OCI-LY7 (cell line): ENCODE data around the gene GFY. TPM values are rescaled to one million over a fixed set of nuclear protein-coding genes. Genes with fewer than 3 reads are reported as not detected.

ENCODE experiments used
- BruUV-seq: library from RNA; stranded (reverse); fragments of 400-500 nt; replicated peaks from 2 replicates; lab custom pipeline; 2021; lab: Mats Ljungman, UMichigan
- CTCF ChIA-PET: fragments of 300-600 bp; sonication (Branson Sonifier 250); formaldehyde crosslinking; loops from one replicate; lab custom pipeline; 2022; ENCODE audit warnings: antibody characterized with exemption; ENCODE audit not compliant: unreplicated experiment; lab: Charles Lee
- POLR2A ChIA-PET: fragments of 300-600 bp; sonication (Branson Sonifier 250); formaldehyde crosslinking; loops from one replicate; lab custom pipeline; 2022; ENCODE audit warnings: antibody characterized with exemption; lab: Charles Lee
- DNase-seq: peaks from one replicate; pipeline ENCODE4 v3.0.0-alpha.2; 2015; ENCODE audit warnings: low spot score
- H2AFZ ChIP-seq: fragments of 200-600 bp; sonication (generic), shearing (Covaris generic); 2 replicates; pipeline ENCODE4 v1.6.1; 2014; ENCODE audit warnings: mild to moderate bottlenecking, antibody characterized with exemption, low read length, moderate library complexity
- H3K27ac ChIP-seq: fragments of 200-600 bp; sonication (generic); 2 replicates; pipeline ENCODE4 v1.5.1; 2014; ENCODE audit warnings: mixed run types, low read depth, mild to moderate bottlenecking, moderate library complexity, low read length, inconsistent platforms; ENCODE audit not compliant: poor library complexity, severe bottlenecking
- H3K36me3 ChIP-seq: fragments of 200-600 bp; sonication (generic); 2 replicates; pipeline ENCODE4 v1.6.1; 2014; ENCODE audit warnings: mild to moderate bottlenecking, antibody characterized with exemption, low read length, moderate library complexity, mixed read lengths; ENCODE audit not compliant: insufficient read depth
- H3K4me1 ChIP-seq: fragments of 200-600 bp; sonication (generic); 2 replicates; pipeline ENCODE4 v1.5.1; 2014; ENCODE audit warnings: mild to moderate bottlenecking, low read length; ENCODE audit not compliant: insufficient read depth, poor library complexity, severe bottlenecking
- H3K4me2 ChIP-seq: fragments of 200-600 bp; sonication (generic); 2 replicates; pipeline ENCODE4 v1.6.1; 2014; ENCODE audit warnings: mild to moderate bottlenecking, low read length
- H3K4me3 ChIP-seq: fragments of 200-600 bp; sonication (generic); 2 replicates; pipeline ENCODE4 v1.5.1; 2014; ENCODE audit warnings: mild to moderate bottlenecking, low read depth, low read length; ENCODE audit not compliant: poor library complexity, severe bottlenecking
- H3K79me2 ChIP-seq: fragments of 200-600 bp; sonication (generic); 2 replicates; pipeline ENCODE4 v1.6.1; 2016; ENCODE audit warnings: low read depth, mild to moderate bottlenecking, low read length, moderate library complexity, mixed read lengths; ENCODE audit not compliant: insufficient read depth
- H3K9me2 ChIP-seq: fragments of 200-600 bp; sonication (generic); 2 replicates; pipeline ENCODE4 v1.6.1; 2016; ENCODE audit warnings: mild to moderate bottlenecking, low read length, mixed read lengths; ENCODE audit not compliant: insufficient read depth
- H3K9me3 ChIP-seq: fragments of 200-600 bp; sonication (generic); 2 replicates; pipeline ENCODE4 v1.6.1; 2014; ENCODE audit warnings: mild to moderate bottlenecking, mixed run types, low read length, mixed read lengths
- H4K20me1 ChIP-seq: fragments of 200-600 bp; sonication (generic); 2 replicates; pipeline ENCODE4 v1.6.1; 2014; ENCODE audit warnings: mild to moderate bottlenecking, antibody characterized with exemption, low read length, moderate library complexity, mixed read lengths; ENCODE audit not compliant: insufficient read depth
- EZH2phosphoT487 ChIP-seq: fragments of 200-600 bp; sonication (generic); IDR thresholded peaks from 2 replicates; pipeline ENCODE4 v1.6.1; 2018; ENCODE audit warnings: low read depth, borderline replicate concordance, mild to moderate bottlenecking, mixed run types, antibody characterized with exemption, low read length, moderate library complexity, mixed read lengths
- intact Hi-C: fragments of 100-400 bp; cut with micrococcal nuclease; formaldehyde crosslinking; loops from one replicate; pipeline ENCODE4 v1.10.0; 2022; ENCODE audit not compliant: unreplicated experiment
- total RNA-seq, 2 experiments: library from RNA; depleted of rRNA in 1 of 2; stranded (reverse); fragments of >200 nt in 1 of 2; shearing (Covaris generic) in 1 of 2; gene quantifications; 2 replicates each; pipeline ENCODE4 v1.2.3, GENCODE V29; 2014 to 2022
- TF ChIP-seq, protein P1 (sequence below): fragments of 200-600 bp; sonication (generic); conservative IDR thresholded peaks from 2 replicates; pipeline ENCODE4 v1.5.1; 2014; ENCODE audit warnings: mild to moderate bottlenecking, antibody characterized with exemption, low read length, moderate library complexity, mixed read lengths

GFY gene
- total RNA-seq, 2 experiments from 2014 or later, result not detected

DNA sequence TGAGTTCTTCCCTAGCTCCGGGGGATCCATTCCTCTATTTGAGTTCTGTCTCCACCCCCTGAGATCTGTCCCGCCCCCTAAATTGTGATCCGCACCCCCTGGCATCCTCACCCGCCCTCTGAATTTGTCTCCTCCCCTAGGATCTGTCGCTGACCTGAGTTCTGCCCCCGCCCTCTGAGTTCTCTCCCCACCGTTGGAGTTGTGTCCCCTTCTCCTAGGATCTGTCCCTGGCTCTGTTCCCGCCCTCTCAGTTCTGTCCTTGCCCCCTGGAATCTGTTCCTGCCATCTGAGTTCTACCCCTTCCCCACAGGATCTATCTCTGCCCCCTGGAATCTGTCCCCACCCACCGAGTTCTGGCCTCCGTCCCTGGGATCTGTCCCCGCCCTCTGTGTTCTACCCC is 17.2 kb downstream of the GFY start:
- ChIA-PET CTCF (interaction anchor here (0.8 kb wide), 1 partner anchor 51 kb away, joined by 4 read pairs; no protein-coding TSS in a partner anchor), POLR2A (no interaction called here)
- Histone ChIP-seq H3K4me3 (peak overlapping the region; percentile 71), H2AFZ (no peak overlapping the region), H3K4me1 (no peaks in the 10 kb centered on the region), H3K4me2 (peak overlapping the region; percentile 91), H3K36me3 (peaks cover 12% of the 10 kb centered on the region; the same call in 1 of the 2 replicates), H3K9me3 (no peaks in the 10 kb centered on the region), H3K79me2 (no peaks in the 10 kb centered on the region), H3K9me2 (no peaks in the 10 kb centered on the region), H4K20me1 (no peaks in the 10 kb centered on the region), H3K27ac (no peak overlapping the region)
- BruUV-seq, result no TSS peak
- intact Hi-C loops, result loop anchor here (2.0 to 10.0 kb wide), 2 partner anchors 108 to 216 kb away; partner anchors contain the start of gene CD37
- DNase-seq, result no peak
- TF ChIP-seq EZH2phosphoT487, result no peak
- TF ChIP-seq, protein P1, sequence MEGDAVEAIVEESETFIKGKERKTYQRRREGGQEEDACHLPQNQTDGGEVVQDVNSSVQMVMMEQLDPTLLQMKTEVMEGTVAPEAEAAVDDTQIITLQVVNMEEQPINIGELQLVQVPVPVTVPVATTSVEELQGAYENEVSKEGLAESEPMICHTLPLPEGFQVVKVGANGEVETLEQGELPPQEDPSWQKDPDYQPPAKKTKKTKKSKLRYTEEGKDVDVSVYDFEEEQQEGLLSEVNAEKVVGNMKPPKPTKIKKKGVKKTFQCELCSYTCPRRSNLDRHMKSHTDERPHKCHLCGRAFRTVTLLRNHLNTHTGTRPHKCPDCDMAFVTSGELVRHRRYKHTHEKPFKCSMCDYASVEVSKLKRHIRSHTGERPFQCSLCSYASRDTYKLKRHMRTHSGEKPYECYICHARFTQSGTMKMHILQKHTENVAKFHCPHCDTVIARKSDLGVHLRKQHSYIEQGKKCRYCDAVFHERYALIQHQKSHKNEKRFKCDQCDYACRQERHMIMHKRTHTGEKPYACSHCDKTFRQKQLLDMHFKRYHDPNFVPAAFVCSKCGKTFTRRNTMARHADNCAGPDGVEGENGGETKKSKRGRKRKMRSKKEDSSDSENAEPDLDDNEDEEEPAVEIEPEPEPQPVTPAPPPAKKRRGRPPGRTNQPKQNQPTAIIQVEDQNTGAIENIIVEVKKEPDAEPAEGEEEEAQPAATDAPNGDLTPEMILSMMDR, result no peak

DNA sequence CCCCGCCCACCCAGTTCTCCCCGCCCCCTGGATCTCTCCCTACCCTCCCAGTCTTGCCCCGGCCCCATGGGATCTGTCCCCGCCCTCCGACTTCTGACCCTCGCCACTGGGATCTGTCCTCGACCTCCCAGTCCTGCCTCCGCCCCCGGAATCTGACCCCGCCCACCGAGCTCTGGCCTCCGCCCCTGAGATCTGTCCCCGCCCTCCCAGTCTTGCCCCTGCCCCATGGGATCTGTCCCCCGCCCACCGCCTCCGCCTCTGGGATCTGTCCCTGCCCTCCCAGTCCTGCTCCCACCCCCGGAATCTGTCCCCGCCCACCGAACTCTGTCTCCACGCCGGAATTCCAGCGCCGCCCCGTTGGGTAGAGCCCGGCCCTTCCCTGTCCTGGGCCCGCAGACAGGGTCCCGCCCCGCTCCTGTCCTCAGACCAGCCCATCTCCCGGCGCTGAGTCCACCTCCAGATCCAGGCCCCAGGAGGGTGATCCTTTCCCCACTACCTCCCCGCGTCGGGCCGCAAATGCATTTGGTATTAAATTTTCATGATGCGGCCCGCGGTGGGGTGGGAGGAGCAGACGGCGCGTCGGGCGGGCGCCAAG is 17.7 kb downstream of the GFY start:
- ChIA-PET CTCF (no interaction called here), POLR2A (interaction anchor here (0.5 to 0.9 kb wide), 2 partner anchors 9 to 136 kb away, joined by 3 to 4 read pairs; partner anchors contain the start of gene PIH1D1)
- Histone ChIP-seq H2AFZ (peak overlapping the region; percentile 92), H3K4me2 (peak overlapping the region; percentile 91), H3K79me2 (no peaks in the 10 kb centered on the region), H3K4me3 (peak overlapping the region; percentile 71), H3K27ac (peak overlapping the region; percentile 61), H4K20me1 (no peaks in the 10 kb centered on the region), H3K9me2 (no peaks in the 10 kb centered on the region), H3K4me1 (peaks cover 3% of the 10 kb centered on the region), H3K9me3 (no peaks in the 10 kb centered on the region), H3K36me3 (peaks cover 16% of the 10 kb centered on the region)
- TF ChIP-seq, protein P1, result no peak
- BruUV-seq, result no TSS peak
- peak; percentile 72 for DNase-seq
- intact Hi-C loops, result loop anchor here (1.0 to 10.0 kb wide), 5 partner anchors 51 to 216 kb away; partner anchors contain the start of gene CD37
